Measurements from ENCODE around the gene MRAP. TPM values are rescaled to one million over a fixed set of nuclear protein-coding genes. Genes with fewer than 3 reads are reported as not detected.

Gene MRAP
- total RNA-seq, 2 donors from 2014 or later, result not detected

- Histone ChIP-seq H3K27ac (no peak overlapping the region), H3K36me3 (no peaks in the 10 kb centered on the region), H3K9me3 (no peaks in the 10 kb centered on the region), H3K4me3 (no peak overlapping the region), H3K27me3 (no peaks in the 10 kb centered on the region), H3K4me1 (no peaks in the 10 kb centered on the region), H3K9ac (ENCODE audit: low read depth in 2 of 2, low read length in 2 of 2) (no peak overlapping the region)
- DNase-seq, result no peak
- intact Hi-C loops (cut with DNase I), result no loop called here
- no peak for TF ChIP-seq CTCF (IDR thresholded peaks at IDR 0.05)
Observed at GRCh38 chr21:32300117-32300681, 1.5 kb downstream of the MRAP start.

GRCh38 chr21:32301596-32301995, 2.9 kb downstream of the MRAP start:
- no peak for TF ChIP-seq CTCF (IDR thresholded peaks at IDR 0.05)
- intact Hi-C loops (cut with DNase I), result no loop called here

GRCh38 chr21:32302560-32302959, 3.9 kb downstream of the MRAP start:
- H3K27me3 ChIP-seq, result no peaks in the 10 kb centered on the region
- DNase-seq, result peak; percentile 3
- H3K9me3 ChIP-seq, result no peaks in the 10 kb centered on the region
- H3K4me3 ChIP-seq, result no peak overlapping the region
- H3K4me1 ChIP-seq, result no peaks in the 10 kb centered on the region
- H3K9ac ChIP-seq (ENCODE audit: low read depth in 2 of 2, low read length in 2 of 2), result no peak overlapping the region
- no peak for TF ChIP-seq CTCF (IDR thresholded peaks at IDR 0.05)
- no peaks in the 10 kb centered on the region for H3K36me3 ChIP-seq
- intact Hi-C loops (cut with DNase I), result no loop called here
- no peak overlapping the region for H3K27ac ChIP-seq

More at GRCh38 chr21:32301596-32301995, 2.9 kb downstream of the MRAP start:
- Histone ChIP-seq H3K9me3 (no peaks in the 10 kb centered on the region), H3K27me3 (no peaks in the 10 kb centered on the region), H3K4me3 (no peak overlapping the region), H3K27ac (no peak overlapping the region), H3K9ac (ENCODE audit: low read depth in 2 of 2, low read length in 2 of 2) (no peak overlapping the region), H3K4me1 (no peaks in the 10 kb centered on the region), H3K36me3 (no peaks in the 10 kb centered on the region)
- no peak for DNase-seq

GRCh38 chr21:32303385-32303784, 4.7 kb downstream of the MRAP start:
- H3K27me3 ChIP-seq, result no peaks in the 10 kb centered on the region
- intact Hi-C loops (cut with DNase I), result no loop called here
- H3K27ac ChIP-seq, result no peak overlapping the region
- H3K36me3 ChIP-seq, result no peaks in the 10 kb centered on the region
- no peaks in the 10 kb centered on the region for H3K9me3 ChIP-seq
- TF ChIP-seq CTCF (IDR thresholded peaks at IDR 0.05), result no peak
- H3K4me3 ChIP-seq, result no peak overlapping the region
- DNase-seq, result no peak
- H3K9ac ChIP-seq (ENCODE audit: low read depth in 2 of 2, low read length in 2 of 2), result no peak overlapping the region
- H3K4me1 ChIP-seq, result no peaks in the 10 kb centered on the region

GRCh38 chr21:32304998-32305397, 6.3 kb downstream of the MRAP start:
- DNase-seq, result peak; percentile 1
- no peak for TF ChIP-seq CTCF (IDR thresholded peaks at IDR 0.05)
- Histone ChIP-seq H3K9me3 (no peaks in the 10 kb centered on the region), H3K4me3 (no peak overlapping the region), H3K36me3 (no peaks in the 10 kb centered on the region), H3K9ac (ENCODE audit: low read depth in 2 of 2, low read length in 2 of 2) (no peak overlapping the region), H3K27ac (no peak overlapping the region), H3K27me3 (no peaks in the 10 kb centered on the region), H3K4me1 (no peaks in the 10 kb centered on the region)
- intact Hi-C loops (cut with DNase I), result no loop called here
